MM.1S (cell line): Measurements from ENCODE around the gene TET1.

ENCODE experiments used
- DNase-seq: peaks from one replicate; pipeline ENCODE4 v3.0.0-alpha.2; 2015
- H2AFZ ChIP-seq: fragments of 300-600 bp; sonication (generic); 2 replicates; pipeline ENCODE4 v1.6.0; 2016; ENCODE audit warnings: antibody characterized with exemption, low read length
- H3F3A ChIP-seq: fragments of 300-600 bp; sonication (generic); 2 replicates; pipeline ENCODE4 v1.6.1; 2016; ENCODE audit warnings: mild to moderate bottlenecking, antibody characterized with exemption, low read length, moderate library complexity, mixed read lengths; ENCODE audit not compliant: insufficient read depth
- H3K27ac ChIP-seq: fragments of 300-600 bp; sonication (generic); 2 replicates; pipeline ENCODE4 v1.5.1; 2016; ENCODE audit warnings: mild to moderate bottlenecking, low read length
- H3K27me3 ChIP-seq: fragments of 300-600 bp; sonication (generic); replicated peaks from 2 replicates; pipeline ENCODE4 v1.6.0; 2016; ENCODE audit warnings: low read length; ENCODE audit not compliant: insufficient read depth
- H3K36me3 ChIP-seq: fragments of 300-600 bp; sonication (generic); replicated peaks from 2 replicates; pipeline ENCODE4 v1.6.1; 2016; ENCODE audit warnings: mild to moderate bottlenecking, low read length, mixed read lengths; ENCODE audit not compliant: insufficient read depth
- H3K4me1 ChIP-seq: fragments of 300-600 bp; sonication (generic); 2 replicates; pipeline ENCODE4 v1.6.1; 2016; ENCODE audit warnings: low read length, mixed read lengths
- H3K4me2 ChIP-seq: fragments of 300-600 bp; sonication (generic); 2 replicates; pipeline ENCODE4 v1.6.0; 2016; ENCODE audit warnings: low read depth, low read length
- H3K4me3 ChIP-seq: fragments of 300-600 bp; sonication (generic); 2 replicates; pipeline ENCODE4 v1.5.1; 2016; ENCODE audit warnings: low read length, mixed read lengths
- H3K79me2 ChIP-seq: fragments of 300-600 bp; sonication (generic); 2 replicates; pipeline ENCODE4 v1.6.1; 2016; ENCODE audit warnings: mixed run types, low read length, mixed read lengths
- H3K9ac ChIP-seq: fragments of 300-600 bp; sonication (generic); 2 replicates; pipeline ENCODE4 v1.6.1; 2016; ENCODE audit warnings: low read length, mixed read lengths
- H3K9me2 ChIP-seq: fragments of 300-600 bp; sonication (generic); replicated peaks from 2 replicates; pipeline ENCODE4 v1.6.1; 2016; ENCODE audit warnings: mild to moderate bottlenecking, low read length, mixed read lengths; ENCODE audit not compliant: insufficient read depth
- H3K9me3 ChIP-seq: fragments of 300-600 bp; sonication (generic); replicated peaks from 2 replicates; pipeline ENCODE4 v1.6.1; 2016; ENCODE audit warnings: mild to moderate bottlenecking, low read length, mixed read lengths; ENCODE audit not compliant: insufficient read depth
- H4K20me1 ChIP-seq: fragments of 300-600 bp; sonication (generic); 2 replicates; pipeline ENCODE4 v1.6.1; 2016; ENCODE audit warnings: mild to moderate bottlenecking, low read length, moderate library complexity, mixed read lengths; ENCODE audit not compliant: insufficient read depth
- CTCF ChIP-seq: fragments of 300-600 bp; sonication (generic); IDR thresholded peaks from 2 replicates; pipeline ENCODE4 v1.5.1; 2016; ENCODE audit warnings: antibody characterized with exemption, low read length, mixed read lengths
- EZH2 ChIP-seq: fragments of 300-600 bp; sonication (generic); optimal IDR thresholded peaks from 2 replicates; pipeline ENCODE3; 2017; ENCODE audit warnings: low read depth, mild to moderate bottlenecking, antibody characterized with exemption, low read length, mixed read lengths
- EZH2phosphoT487 ChIP-seq: fragments of 300-600 bp; sonication (generic); IDR thresholded peaks from 2 replicates; pipeline ENCODE4 v1.6.1; 2018; ENCODE audit warnings: antibody characterized with exemption, low read length

TET1 gene

GRCh38 chr10:68598978-68599770 lies 39.0 kb downstream of the TET1 start:
- peaks cover 23% of the 10 kb centered on the region for H3F3A ChIP-seq

GRCh38 chr10:68599771-68600040 lies 39.6 kb downstream of the TET1 start:
- no peak for DNase-seq
- no peaks in the 10 kb centered on the region for H3K36me3 ChIP-seq
- no peaks in the 10 kb centered on the region for H3K9me3 ChIP-seq
- H3K79me2 ChIP-seq: peaks cover 44% of the 10 kb centered on the region
- H3K9me2 ChIP-seq: no peaks in the 10 kb centered on the region
- H3K27me3 ChIP-seq: no peaks in the 10 kb centered on the region
- peak overlapping the region; percentile 79; the same call in 1 of the 2 replicates for H3K4me2 ChIP-seq
- H4K20me1 ChIP-seq: no peaks in the 10 kb centered on the region
- H3K27ac ChIP-seq: peak overlapping the region; percentile 73; the same call in 1 of the 2 replicates
- H3K9ac ChIP-seq: peak overlapping the region; percentile 58; the same call in 1 of the 2 replicates
- peak overlapping the region; percentile 53; the same call in 1 of the 2 replicates for H3K4me3 ChIP-seq
- TF ChIP-seq EZH2phosphoT487: no peak
- TF ChIP-seq CTCF: no peak
- TF ChIP-seq EZH2: no peak
- peaks cover 23% of the 10 kb centered on the region for H3K4me1 ChIP-seq
- H3F3A ChIP-seq: peaks cover 23% of the 10 kb centered on the region
- peak overlapping the region; percentile 68 for H2AFZ ChIP-seq

More at GRCh38 chr10:68598978-68599770, 39.0 kb downstream of the TET1 start:
- no peak for TF ChIP-seq CTCF
- TF ChIP-seq EZH2phosphoT487: no peak
- TF ChIP-seq EZH2: no peak
- no peak for DNase-seq
- H3K36me3 ChIP-seq: no peaks in the 10 kb centered on the region
- no peaks in the 10 kb centered on the region for H3K9me2 ChIP-seq
- H3K27ac ChIP-seq: no peak overlapping the region
- H4K20me1 ChIP-seq: no peaks in the 10 kb centered on the region
- no peak overlapping the region for H3K9ac ChIP-seq
- peaks cover 39% of the 10 kb centered on the region for H3K79me2 ChIP-seq
- H3K27me3 ChIP-seq: no peaks in the 10 kb centered on the region
- peak overlapping the region; percentile 79; the same call in 1 of the 2 replicates for H3K4me2 ChIP-seq
- no peaks in the 10 kb centered on the region for H3K9me3 ChIP-seq
- H2AFZ ChIP-seq: no peak overlapping the region
- H3K4me3 ChIP-seq: no peak overlapping the region
- peaks cover 23% of the 10 kb centered on the region for H3K4me1 ChIP-seq

- Histone ChIP-seq H3F3A (peaks cover 23% of the 10 kb centered on the region), H3K9ac (peak overlapping the region; percentile 58; the same call in 1 of the 2 replicates), H3K4me2 (peak overlapping the region; percentile 79), H3K4me3 (peak overlapping the region; percentile 53), H3K36me3 (no peaks in the 10 kb centered on the region), H3K9me3 (no peaks in the 10 kb centered on the region), H2AFZ (peak overlapping the region; percentile 68), H3K27ac (peak overlapping the region; percentile 73), H3K4me1 (peaks cover 23% of the 10 kb centered on the region), H4K20me1 (no peaks in the 10 kb centered on the region), H3K79me2 (peaks cover 49% of the 10 kb centered on the region), H3K27me3 (no peaks in the 10 kb centered on the region), H3K9me2 (no peaks in the 10 kb centered on the region)
- TF ChIP-seq EZH2phosphoT487 (no peak), CTCF (no peak), EZH2 (no peak)
- peak; percentile 89 for DNase-seq
Observed at GRCh38 chr10:68600041-68600778, 40.1 kb downstream of the TET1 start.
